Stimulated activated CD4-positive, alpha-beta T cell treated with anti-CD3 and anti-CD28 coated beads, Interleukin-12 subunit alpha, Interleukin-12 subunit beta, amount 100 ng/mL, for 24 hours (primary cell): ENCODE results near the gene ACR.

Experiments
- DNase-seq, 2 experiments: peaks; one replicate each; pipeline ENCODE4 v3.0.0-alpha.2; 2020; ENCODE audit warnings: low read depth in 2 of 2

Gene ACR

GRCh38 chr22:50717709-50718351 lies 20.2 kb upstream of the ACR start:
- DNase-seq, result no peak

GRCh38 chr22:50718352-50718709 lies 19.7 kb upstream of the ACR start:
- DNase-seq, result no peak

GRCh38 chr22:50719814-50720300 lies 18.1 kb upstream of the ACR start:
- DNase-seq, result no peak

- DNase-seq, result no peak
These were observed 17.4 kb upstream of the ACR start for GRCh38 chr22:50720301-50721256.

GRCh38 chr22:50721257-50721844 lies 16.7 kb upstream of the ACR start:
- no peak for DNase-seq

- DNase-seq, result no peak
These were observed 15.8 kb upstream of the ACR start for GRCh38 chr22:50722048-50722701.

GRCh38 chr22:50722716-50723428 lies 15.1 kb upstream of the ACR start:
- no peak for DNase-seq

GRCh38 chr22:50723991-50724390 lies 14.0 kb upstream of the ACR start:
- DNase-seq, result no peak

GRCh38 chr22:50724616-50725015 lies 13.4 kb upstream of the ACR start:
- no peak for DNase-seq

GRCh38 chr22:50725597-50725996 lies 12.4 kb upstream of the ACR start:
- DNase-seq, result no peak

GRCh38 chr22:50726643-50727340 lies 11.2 kb upstream of the ACR start:
- no peak for DNase-seq

GRCh38 chr22:50727678-50728522 lies 10.1 kb upstream of the ACR start:
- no peak for DNase-seq

GRCh38 chr22:50728523-50728931 lies 9.5 kb upstream of the ACR start:
- no peak for DNase-seq

- no peak for DNase-seq
These were observed 8.5 kb upstream of the ACR start for GRCh38 chr22:50729391-50730012.

- no peak for DNase-seq
These were observed 7.8 kb upstream of the ACR start for GRCh38 chr22:50730013-50730891.

GRCh38 chr22:50730941-50731661 lies 6.9 kb upstream of the ACR start:
- DNase-seq, result no peak

GRCh38 chr22:50731811-50732624 lies 6.0 kb upstream of the ACR start:
- DNase-seq, result peak; percentile 6 to 32
